ENCODE measurements around the gene TEX26.

The TEX26 gene

GRCh38 chr13:31020996-31021395, 88.5 kb downstream of the TEX26 start:
- no peaks in the 10 kb centered on the region for H3K4me1 ChIP-seq (ENCODE audit: insufficient read depth, low read length)
- H3K4me3 ChIP-seq (ENCODE audit: low read depth in 1 of 2, low read length in 2 of 2): no peak overlapping the region
- no peaks in the 10 kb centered on the region for H3K9me3 ChIP-seq (ENCODE audit: low read length)
- no peak overlapping the region for H3K9ac ChIP-seq (ENCODE audit: low read length)
- H3K27me3 ChIP-seq (ENCODE audit: control insufficient read depth in 1 of 2, insufficient read depth in 2 of 2, low read length in 2 of 2): no peaks in the 10 kb centered on the region
- no peak overlapping the region for H3K27ac ChIP-seq (ENCODE audit: low read depth, low read length)
- no peaks in the 10 kb centered on the region for H3K36me3 ChIP-seq (ENCODE audit: insufficient read depth, low read length)

GRCh38 chr13:31022288-31022895, 89.9 kb downstream of the TEX26 start:
- H3K36me3 ChIP-seq (ENCODE audit: insufficient read depth, low read length): no peaks in the 10 kb centered on the region
- H3K27ac ChIP-seq (ENCODE audit: low read depth, low read length): no peak overlapping the region
- no peak overlapping the region for H3K9ac ChIP-seq (ENCODE audit: low read length)
- no peak overlapping the region for H3K4me3 ChIP-seq (ENCODE audit: low read depth in 1 of 2, low read length in 2 of 2)
- H3K27me3 ChIP-seq (ENCODE audit: control insufficient read depth in 1 of 2, insufficient read depth in 2 of 2, low read length in 2 of 2): no peaks in the 10 kb centered on the region
- H3K9me3 ChIP-seq (ENCODE audit: low read length): no peaks in the 10 kb centered on the region
- H3K4me1 ChIP-seq (ENCODE audit: insufficient read depth, low read length): no peaks in the 10 kb centered on the region

- no peaks in the 10 kb centered on the region for H3K27me3 ChIP-seq (ENCODE audit: control insufficient read depth in 1 of 2, insufficient read depth in 2 of 2, low read length in 2 of 2)
- no peaks in the 10 kb centered on the region for H3K4me1 ChIP-seq (ENCODE audit: insufficient read depth, low read length)
- no peak overlapping the region for H3K9ac ChIP-seq (ENCODE audit: low read length)
- H3K27ac ChIP-seq (ENCODE audit: low read depth, low read length): no peak overlapping the region
- no peak overlapping the region for H3K4me3 ChIP-seq (ENCODE audit: low read depth in 1 of 2, low read length in 2 of 2)
- H3K36me3 ChIP-seq (ENCODE audit: insufficient read depth, low read length): no peaks in the 10 kb centered on the region
- H3K9me3 ChIP-seq (ENCODE audit: low read length): no peaks in the 10 kb centered on the region
Measured at GRCh38 chr13:31022928-31023530, 90.6 kb downstream of the TEX26 start.

Data from muscle layer of colon (tissue), 2 donors.